Dermis microvascular lymphatic vessel endothelial cell (primary cell): ENCODE results near the gene DTX3. TPM values are rescaled to one million over a fixed set of nuclear protein-coding genes. Genes with fewer than 3 reads are reported as not detected.
"Not testable (repeated sequence)": the region's sequence is repeated elsewhere in the genome, so short reads cannot be mapped to it uniquely, and the experiment has no call there.

ENCODE experiments used
- DNase-seq, 2 donors: peaks; one replicate each; pipeline versions ENCODE4 v3.0.0 to v3.0.0-alpha.2; 2010; ENCODE audit warnings: low read depth in 2 of 2
- total RNA-seq: library from RNA; depleted of rRNA; stranded (reverse); fragments of >200 nt; gene quantifications from 2 replicates; pipeline ENCODE4 v1.2.1, GENCODE V29; 2014

Gene DTX3
- 1.0 and 4.4 TPM in 2 replicates for total RNA-seq

- DNase-seq: no peak
Measured at GRCh38 chr12:57604454-57604991, at the start of gene DTX3. Gene DTX3 (plus strand): TSS chr12:57604824. CDS start chr12:57606518, 1,694 bp downstream.

GRCh38 chr12:57554897-57555296 lies 49.7 kb upstream of the DTX3 start:
- DNase-seq: no peak

- no peak for DNase-seq
Measured at GRCh38 chr12:57558864-57559263, 45.8 kb upstream of the DTX3 start.

- no peak for DNase-seq
Measured at GRCh38 chr12:57560516-57560915, 44.1 kb upstream of the DTX3 start.

GRCh38 chr12:57561117-57561516 lies 43.5 kb upstream of the DTX3 start:
- not testable (repeated sequence) for DNase-seq

- no peak for DNase-seq
Measured at GRCh38 chr12:57563358-57563757, 41.3 kb upstream of the DTX3 start.

GRCh38 chr12:57564178-57564740 lies 40.4 kb upstream of the DTX3 start:
- DNase-seq: no peak

- DNase-seq: no peak
Measured at GRCh38 chr12:57568838-57569237, 35.8 kb upstream of the DTX3 start.

GRCh38 chr12:57569858-57570257 lies 34.8 kb upstream of the DTX3 start:
- no peak for DNase-seq

GRCh38 chr12:57570438-57570837 lies 34.2 kb upstream of the DTX3 start:
- DNase-seq: not testable (repeated sequence)

- DNase-seq: no peak
Measured at GRCh38 chr12:57571926-57572762, 32.5 kb upstream of the DTX3 start.

- no peak for DNase-seq
Measured at GRCh38 chr12:57574795-57575194, 29.8 kb upstream of the DTX3 start.

- DNase-seq: no peak
Measured at GRCh38 chr12:57575771-57576612, 28.6 kb upstream of the DTX3 start.

GRCh38 chr12:57576613-57577160 lies 27.9 kb upstream of the DTX3 start:
- no peak for DNase-seq

GRCh38 chr12:57577981-57578758 lies 26.5 kb upstream of the DTX3 start:
- no peak for DNase-seq

- DNase-seq: no peak
Measured at GRCh38 chr12:57579011-57579410, 25.6 kb upstream of the DTX3 start.

- DNase-seq: peak; percentile 31 to 48
Measured at GRCh38 chr12:57579677-57580465, 24.8 kb upstream of the DTX3 start.

- DNase-seq: no peak
Measured at GRCh38 chr12:57580466-57580795, 24.2 kb upstream of the DTX3 start.

- no peak for DNase-seq
Measured at GRCh38 chr12:57581802-57582201, 22.8 kb upstream of the DTX3 start.

- no peak for DNase-seq
Measured at GRCh38 chr12:57582440-57582839, 22.2 kb upstream of the DTX3 start.
